ENCODE results near the gene TLE6.
"Not testable (repeated sequence)": the region's sequence is repeated elsewhere in the genome, so short reads cannot be mapped to it uniquely, and the experiment has no call there.

Gene TLE6

DNA sequence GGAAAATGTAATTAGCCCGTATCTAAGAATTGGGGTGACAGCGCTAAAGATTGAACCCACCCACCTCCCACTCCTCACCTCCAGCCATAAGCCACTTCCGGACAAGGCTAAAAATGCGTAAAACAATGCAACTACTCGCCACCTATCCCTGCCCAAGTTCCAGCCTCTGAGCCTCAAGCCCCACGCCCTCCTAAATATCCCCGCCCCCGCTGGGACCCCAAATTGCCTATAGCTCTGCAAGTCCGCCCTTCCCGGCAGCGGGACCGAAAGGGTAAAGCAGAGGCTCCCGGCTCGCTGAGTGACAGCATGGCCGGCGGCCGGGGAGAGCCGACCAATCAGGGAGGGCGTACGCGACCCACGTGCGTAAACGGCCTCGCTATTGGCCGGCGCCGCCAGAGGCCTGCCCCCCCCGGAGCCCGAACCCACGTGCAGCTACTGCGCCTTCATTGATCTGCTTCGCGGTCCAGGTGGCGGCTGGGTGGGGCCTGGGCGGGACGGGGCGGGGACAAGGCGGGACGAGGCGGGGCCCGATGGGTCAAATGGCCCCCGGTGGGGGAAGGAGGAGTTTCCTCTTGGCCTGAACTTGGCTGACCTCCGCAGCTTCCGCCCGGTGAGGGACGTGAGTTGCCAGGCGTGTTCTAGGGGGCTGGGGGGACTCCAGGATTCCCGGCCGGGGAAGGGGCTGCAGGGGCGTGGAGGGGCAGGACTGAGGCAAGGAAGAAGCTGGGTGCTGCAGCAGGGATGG is at the start of gene TLE6:
TSS of gene TLE6 (plus strand) at position 564 of the 745 bp plus-strand sequence. CDS start 670 bp downstream, outside the sequence.
- DNase-seq, result peak; percentile 87 to 88

DNA sequence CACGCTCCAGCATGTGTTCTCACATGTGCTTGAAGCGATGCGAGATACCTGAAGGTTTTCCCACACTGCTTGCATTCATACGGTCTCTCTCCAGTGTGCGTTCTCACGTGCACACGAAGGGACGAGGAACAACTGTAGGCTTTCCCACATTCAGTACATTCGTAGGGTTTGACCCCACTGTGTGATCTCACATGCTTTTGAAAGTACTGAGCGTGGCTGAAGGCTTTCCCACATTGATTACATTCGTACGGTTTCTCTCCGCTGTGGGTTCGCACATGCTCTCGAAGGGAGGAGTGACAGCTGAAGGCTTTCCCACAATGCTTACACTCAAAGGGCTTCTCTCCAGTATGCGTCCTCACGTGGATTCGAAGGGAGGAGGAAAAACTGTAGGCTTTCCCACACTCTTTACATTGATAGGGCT is 43.9 kb upstream of the TLE6 start:
- DNase-seq, result no peak

DNA sequence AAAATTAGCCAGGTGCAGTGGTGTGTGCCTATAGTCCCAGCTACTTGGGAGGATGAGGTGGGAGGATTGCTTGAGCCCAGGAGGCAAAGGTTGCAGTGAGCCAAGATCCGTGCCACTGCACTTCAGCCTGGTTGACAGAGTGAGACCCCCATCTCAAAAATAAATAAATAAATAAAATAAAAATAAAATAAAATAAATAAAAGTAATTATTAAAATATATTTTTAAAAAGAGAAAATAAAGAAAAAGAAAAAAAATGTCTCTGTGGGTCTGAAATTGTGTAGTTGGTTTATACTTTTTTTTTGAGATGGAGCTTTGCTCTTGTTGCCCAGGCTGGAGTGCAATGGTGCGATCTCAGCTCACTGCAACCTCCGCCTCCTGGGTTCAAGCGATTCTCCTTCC is 41.5 kb upstream of the TLE6 start:
- DNase-seq, result not testable (repeated sequence)

DNA sequence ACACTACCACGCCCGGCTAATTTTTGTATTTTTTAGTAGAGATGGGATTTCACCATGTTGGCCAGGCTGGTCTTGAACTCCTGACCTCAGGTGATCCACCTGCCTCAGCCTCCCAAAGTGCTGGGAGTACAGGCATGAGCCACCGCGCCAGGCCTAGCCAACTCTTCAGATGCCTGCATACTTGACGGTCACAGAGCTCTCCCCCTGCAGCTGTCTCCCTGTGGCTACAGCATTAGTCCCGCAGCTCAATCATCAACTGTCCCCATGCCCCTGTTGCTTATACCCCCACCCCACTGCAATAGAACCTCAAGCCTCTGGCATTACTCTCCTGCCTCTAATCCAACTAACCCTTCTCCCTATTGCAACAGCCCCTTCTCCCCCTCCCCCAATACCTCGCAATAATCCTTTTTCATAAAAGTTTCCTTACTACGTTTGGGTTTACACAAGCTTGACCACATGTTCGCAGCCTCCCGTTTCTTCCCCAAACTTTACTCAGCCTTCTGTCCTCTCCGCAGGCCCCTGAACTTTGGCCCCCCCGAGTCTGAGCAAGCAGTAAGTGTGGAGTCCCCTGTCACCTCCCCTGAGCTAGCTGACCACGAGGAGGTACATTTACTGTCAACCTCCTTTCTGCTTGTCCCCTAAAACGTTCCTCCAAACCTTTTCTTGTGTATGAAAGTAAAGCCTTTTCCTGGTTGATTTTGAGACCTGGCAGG is 34.3 kb upstream of the TLE6 start:
- no peak for DNase-seq

DNA sequence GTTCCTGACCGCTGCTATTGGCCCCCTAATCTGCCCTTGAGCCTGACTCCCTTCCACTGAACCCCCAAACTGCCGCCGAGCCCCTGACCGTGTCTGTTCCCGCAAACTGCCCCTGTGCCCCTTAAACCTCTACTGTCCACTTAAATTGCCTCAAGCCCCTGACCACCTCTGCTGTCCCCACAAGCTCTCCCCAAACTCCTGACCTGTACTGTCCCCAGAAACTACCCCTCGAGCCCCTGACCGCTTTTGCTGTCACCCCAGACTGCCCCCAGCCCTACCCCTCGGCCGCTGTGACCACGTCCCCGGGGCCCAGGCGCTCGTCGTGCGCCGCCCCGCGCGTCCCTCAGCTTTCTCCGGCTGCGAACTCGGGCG is 33.0 kb upstream of the TLE6 start:
- DNase-seq, result no peak

DNA sequence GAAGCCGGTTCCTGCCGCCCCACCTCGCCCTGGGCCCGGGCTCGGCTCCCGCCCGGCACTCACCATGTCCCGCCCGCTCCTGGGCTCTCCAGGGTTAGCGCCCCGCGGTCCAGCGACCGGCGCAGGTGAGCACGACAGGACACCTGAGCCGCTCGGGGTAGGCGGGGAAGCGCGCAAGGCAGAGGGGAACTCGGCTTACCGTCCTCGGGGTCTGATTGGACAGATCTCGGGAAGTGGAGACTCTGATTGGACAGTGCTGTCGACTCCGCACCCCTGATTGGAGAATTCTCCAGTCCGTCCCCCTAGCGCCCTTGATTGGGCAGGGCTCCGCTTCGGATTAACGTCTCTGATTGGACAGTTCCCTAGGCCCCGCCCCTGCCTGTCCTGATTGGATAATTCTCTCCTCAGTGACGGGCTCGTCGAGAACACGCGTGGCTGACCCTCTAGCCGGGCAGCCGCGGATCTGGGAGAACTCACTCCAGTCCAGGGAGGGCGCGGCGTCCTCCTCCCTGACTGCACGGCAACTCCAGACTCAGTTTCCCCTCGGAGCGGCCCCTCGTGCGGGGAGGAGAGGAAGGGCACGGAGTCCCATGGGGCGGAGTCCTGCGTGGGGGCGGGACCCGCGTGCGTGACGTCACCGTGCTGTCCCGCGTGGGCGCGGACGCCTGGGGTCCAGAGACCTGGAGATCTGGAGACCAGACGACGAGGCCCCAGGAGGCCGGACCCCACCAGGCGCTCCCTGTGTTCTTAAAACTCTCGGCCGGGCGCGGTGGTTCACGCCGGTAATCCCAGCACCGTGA is 32.4 kb upstream of the TLE6 start, which contains the start of gene ZNF77:
TSS of gene ZNF77 (minus strand) at position 197 of the 800 bp plus-strand sequence. CDS start at position 66, 131 bp downstream.
- peak; percentile 90 to 96 for DNase-seq

DNA sequence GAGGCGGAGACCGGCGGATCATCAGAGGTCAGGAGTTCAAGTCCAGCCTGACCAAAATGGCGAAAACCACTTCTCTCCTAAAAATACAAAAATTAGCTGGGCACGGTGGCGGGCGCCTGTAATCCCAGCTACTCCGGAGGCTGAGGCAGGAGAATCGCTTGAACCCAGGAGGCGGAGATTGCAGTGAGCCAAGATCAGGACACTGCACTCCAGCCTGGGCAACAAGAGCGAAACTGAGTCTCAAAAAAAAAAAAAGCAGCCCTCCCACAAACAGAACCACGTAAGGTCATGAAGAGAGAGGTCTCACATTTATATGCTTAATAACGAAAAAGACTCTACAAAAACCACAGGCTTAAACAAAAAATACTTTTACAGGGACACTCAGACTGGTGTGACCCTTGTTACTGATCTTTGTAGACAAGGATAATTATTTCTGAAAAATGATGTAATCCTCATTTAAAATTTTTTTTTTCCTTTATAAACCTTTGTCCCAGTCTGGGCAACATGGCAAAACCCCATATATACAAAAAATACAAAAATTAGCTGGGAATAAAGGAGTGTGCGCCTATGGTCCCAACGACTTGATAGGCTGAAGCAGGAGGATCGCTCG is 31.7 kb upstream of the TLE6 start:
- DNase-seq, result no peak

DNA sequence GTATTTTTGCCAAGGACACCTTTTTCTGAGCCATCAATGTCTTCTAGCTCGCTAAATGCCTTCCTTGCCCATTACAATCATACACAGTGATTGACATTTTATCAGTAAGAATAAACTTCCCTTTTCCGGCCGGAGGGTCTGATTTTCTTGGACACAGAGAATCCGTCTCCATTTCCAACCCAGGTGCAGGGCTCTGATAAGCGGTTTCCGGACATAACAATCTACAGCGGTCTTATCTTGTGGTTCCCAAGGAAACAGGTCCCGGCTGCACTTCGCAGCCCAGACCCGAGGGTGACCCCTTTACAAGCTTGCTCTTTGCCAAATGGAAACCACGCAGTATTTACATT is 27.5 kb upstream of the TLE6 start:
- peak in 1 of 2 experiments; percentile 38 for DNase-seq

DNA sequence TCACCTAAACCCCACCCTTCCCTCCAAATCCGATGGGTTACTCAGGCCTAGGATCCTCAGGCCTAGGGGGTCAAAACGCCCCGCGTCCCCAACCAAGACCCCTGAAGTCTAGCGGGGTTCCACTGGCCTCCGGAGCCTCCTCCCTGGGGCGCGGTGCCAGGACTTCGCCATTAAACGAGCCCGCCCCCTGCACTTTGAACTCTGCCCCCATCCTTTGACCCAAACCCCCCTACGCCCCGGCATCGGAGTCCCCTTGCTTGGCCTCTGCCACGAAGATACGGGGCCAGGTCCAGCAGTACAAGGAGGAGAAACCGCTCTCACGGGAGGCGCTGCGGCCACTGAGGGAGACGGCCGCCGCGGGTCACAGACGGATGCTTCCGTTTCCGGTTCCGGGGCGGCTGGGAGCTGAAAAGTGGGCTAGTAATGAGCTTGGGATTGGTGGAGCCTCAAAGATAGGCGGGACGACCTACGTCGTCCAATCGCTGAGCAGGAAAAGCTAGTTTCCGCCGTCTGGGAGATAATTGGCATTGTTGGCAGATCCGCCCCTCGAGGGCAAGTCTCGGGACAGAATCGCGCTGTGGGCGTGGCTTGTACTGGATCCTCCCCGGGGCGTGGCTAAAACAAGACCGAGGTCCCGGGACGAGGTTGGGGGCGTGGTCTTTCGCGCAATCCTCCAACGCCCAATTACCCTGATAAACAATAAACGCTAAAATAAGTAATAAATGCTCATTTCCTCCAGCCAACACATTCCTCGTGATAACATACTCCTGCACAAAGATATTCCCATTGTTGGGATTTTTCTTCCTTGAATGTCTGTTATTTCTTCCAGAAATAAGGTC is 26.9 kb upstream of the TLE6 start:
- peak; percentile 98 to 99 for DNase-seq

DNA sequence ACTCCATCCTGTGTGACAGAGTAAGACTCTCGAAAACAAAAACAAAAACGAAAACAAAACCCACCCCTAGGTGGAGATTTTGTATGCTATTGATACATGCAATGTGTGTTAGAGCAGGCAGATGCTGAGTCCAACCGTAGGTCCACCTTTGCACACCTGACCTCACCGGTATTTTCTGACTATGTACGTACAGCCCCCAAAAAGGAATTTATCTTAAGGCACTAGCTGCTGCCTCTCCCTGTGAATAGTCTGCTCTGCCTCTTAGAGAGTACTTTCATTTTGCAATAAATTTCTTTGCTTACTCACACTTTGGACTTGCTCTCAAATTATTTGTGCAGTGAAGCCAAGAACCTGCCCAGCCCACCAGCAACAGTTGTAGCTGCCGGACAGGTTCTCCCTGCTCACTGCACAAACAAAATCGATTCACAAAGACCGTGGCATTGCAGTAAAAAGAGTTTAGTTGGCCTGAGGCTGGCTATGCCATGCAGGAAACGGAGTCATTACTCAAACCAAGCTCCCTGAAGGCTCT is 24.3 kb upstream of the TLE6 start:
- no peak for DNase-seq

DNA sequence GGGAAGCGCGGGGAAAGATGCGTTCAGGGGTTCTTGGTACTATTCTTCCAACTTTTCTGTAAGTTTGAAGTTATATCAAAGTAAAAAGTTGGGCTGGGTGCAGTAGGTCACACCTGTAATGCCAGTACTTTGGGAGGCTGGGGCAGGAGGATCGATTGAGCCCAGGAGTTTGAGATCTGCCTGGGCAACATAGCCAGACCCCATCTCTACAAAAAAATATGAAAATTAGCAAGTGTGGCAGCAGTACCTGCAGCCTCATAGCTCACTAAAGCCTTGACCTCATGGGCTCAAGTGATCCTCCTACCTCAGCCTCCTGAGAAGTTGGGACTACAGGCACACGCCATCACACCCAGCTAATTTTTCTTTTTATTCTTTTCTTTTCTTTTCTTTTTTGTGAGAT is 20.2 kb upstream of the TLE6 start:
- no peak for DNase-seq

DNA sequence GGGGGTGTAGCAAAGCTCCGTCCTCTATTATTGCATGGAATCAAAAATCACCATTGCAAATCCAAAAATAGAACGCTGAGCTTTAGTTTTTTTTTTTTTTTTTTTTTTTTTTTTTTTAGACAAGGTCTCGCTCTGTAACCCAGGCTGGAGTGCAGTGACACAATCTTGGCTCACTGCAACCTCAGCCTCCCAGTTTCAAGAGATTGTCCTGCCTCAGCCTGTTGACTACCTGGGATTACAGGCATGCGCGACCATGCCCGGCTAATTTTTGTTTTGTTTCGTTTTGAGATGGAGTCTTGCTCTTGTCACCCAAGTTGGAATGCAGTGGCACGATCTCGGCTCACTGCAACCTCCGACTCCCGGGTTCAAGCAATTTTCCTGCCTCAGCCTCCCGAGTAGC is 17.2 kb upstream of the TLE6 start:
- no peak for DNase-seq

DNA sequence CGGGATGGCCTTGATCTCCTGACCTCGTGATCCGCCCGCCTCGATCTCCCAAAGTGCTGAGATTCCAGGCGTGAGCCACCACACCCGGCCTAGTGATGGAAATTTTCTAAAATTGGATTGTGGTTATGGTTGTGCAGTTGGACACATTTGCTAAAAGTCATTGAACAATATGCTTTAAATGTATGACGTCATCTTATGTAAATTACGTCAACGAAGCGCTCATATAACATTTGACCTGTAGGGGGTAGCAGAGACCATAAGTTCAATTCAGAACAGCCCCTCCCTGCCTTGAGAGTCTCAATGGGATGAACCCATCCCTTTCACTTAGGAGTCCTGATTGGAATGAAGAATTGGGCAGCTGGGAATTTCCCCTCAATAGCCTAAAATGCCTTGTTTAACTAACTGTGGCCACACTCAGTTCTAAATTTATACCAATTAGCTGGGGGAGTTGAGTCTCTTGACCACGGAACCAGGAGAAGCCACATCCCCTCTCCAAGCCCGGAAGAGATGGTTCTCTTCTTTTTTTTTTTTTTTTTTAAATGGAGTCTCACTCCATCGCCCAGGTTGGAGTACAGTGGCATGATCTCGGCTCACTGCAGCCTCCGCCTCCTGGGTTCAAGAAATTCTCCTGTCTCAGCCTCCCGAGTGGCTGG is 15.2 kb upstream of the TLE6 start:
- DNase-seq, result peak; percentile 66 to 72

DNA sequence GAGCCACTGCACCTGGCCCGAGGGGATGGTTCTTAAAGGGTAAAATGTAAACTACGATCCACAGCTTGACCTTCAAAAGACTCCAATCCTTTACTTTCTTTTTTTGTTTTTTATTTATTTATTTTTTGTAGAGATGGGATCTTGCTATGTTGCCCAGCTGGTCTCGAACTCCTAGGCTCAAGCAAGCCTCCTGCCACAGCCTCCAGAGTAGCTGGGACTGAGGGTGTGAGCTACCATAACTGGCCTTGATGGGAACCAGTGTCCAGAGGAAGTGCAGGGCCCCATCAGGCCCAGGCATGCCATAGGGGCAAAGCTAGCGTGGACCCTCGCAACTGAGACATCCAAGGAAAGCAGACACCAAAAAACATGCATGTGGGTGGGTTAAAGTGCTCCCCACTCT is 14.2 kb upstream of the TLE6 start:
- no peak for DNase-seq

DNA sequence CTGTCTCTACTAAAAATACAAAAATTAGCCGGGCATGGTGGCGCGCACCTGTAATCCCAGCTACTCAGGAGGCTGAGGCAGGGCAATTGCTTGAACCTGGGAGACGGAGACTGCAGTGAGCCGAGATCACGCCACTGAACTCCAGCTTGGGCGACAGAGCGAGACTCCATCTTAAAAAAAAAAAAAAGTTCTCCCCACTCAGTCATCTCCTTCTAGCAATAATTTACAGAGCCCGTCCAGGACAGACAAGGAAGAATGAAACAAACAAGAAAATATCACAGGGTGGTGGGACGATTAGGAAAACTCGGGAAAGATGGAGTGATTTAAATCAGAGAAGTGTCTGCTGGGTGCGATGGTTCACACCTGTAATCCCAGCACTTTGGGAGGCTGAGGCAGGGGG is 13.7 kb upstream of the TLE6 start:
- not testable (repeated sequence) for DNase-seq

DNA sequence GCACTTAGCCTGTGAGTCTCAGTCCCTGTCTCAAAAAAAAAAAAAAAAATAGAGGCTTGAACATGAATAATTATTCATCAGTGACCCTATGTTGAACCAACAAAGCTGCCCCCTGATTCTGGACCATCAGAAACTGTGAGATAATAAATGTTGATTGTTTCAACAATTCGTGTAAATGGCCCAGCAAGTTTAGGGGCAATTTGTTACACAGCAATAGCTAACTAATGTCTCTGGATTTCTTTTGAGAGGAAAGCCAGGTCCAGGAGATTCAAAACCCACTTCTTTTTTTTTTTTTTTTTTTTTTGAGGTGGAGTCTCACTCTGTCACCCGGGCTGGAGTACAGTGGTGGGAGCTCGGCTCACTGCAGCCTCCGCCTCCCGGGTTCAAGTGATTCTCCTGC is 12.5 kb upstream of the TLE6 start:
- no peak for DNase-seq

DNA sequence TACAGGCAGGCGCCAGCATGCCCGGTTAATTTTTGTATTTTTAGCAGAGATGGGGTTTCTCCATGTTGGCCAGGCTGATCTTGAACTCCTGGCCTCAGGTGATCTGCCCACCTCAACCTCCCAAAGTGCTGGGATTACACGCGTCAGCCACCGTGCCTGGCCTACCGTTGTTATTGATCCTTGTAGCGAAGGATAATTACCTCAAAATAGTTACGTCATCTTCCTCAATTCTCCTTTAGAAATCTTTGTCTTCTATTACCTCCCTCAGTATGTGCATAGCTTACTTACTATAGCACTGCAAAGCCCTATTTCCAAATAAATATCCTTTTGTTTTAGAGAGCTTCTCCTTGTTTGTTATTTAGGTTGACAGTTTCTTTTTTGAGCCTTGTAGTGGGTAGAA is 9.4 kb upstream of the TLE6 start:
- no peak for DNase-seq

DNA sequence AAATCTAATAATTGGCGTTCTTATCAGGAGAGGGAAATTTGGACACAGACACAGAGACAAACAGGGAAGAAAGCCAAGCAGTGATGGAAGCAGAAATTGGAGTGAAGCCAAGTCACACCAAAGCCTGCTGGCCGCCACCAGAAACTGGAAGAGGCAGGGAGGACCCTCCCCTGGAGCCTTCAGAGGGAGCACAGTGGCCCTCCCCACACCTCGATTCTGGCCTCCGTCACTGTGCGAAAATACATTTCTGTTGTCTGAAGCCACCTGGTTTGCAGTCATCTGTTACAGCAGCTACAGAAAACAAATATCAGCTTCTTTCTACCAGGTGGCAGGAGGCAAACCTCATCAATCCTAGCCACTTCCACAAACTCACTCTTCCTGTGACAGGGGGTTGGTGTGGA is 8.3 kb upstream of the TLE6 start:
- DNase-seq, result no peak

DNA sequence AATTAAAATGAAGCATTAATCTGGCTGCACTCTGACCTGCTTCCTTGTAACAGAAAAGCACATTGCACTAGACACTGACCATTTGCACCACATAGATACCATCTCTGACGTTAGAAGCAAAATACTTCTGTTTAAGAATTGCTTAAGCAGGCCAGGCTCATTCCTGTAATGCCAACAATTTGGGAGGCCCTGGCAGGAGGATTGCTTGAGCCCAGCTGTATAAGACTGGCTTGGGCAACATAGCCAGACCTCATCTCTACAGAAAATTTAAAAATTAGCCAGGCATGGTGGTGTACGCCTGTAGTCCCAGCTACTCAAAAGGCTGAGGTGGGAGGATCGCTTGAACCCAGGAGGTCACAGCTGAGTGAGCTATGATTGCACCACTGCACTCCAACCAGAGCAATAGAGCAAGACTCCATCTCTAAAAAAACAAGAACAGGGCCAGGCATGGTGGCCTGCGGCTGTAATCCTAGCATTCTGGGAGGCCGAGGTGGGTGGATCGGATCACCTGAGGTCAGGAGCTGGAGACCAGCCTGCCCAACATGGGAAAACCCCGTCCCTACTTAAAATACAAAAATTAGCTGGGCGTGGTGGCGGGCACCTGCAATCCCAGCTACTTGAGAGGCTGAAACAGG is 7.0 kb upstream of the TLE6 start:
- DNase-seq, result no peak

DNA sequence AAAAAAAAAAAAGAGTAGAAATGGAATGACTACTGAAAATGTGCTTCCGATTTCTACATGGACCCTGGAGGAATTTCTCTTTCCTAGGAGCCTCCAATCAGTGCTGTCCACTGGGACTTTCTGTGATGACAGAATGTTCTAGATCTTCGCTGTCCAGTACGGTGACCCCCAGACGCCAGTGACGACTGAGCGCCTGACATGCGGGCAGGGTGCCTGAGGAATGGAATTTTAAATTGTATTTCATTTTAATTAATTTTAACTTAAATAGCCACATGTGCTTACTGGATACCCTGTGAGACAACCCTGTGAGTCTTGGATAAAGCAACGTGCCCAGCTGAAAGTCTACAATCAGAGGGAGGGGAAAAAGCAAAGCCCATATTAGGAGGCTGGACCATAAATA is 4.1 kb upstream of the TLE6 start:
- no peak for DNase-seq

Measured in AML-193 (cell line).